Ascending aorta (tissue), 2 donors: ENCODE results near the gene SKIL. TPM values are rescaled to one million over a fixed set of nuclear protein-coding genes. Genes with fewer than 3 reads are reported as not detected.

ENCODE experiments used
- DNase-seq, 2 donors: peaks; one replicate each; pipeline ENCODE4 v3.0.0-alpha.2; 2019; ENCODE audit warnings: low spot score in 2 of 2
- H3K27ac ChIP-seq, 2 donors: fragments of 200-600 bp; sonication (generic); one replicate each; pipeline ENCODE4 v1.5.1; 2016 to 2017; ENCODE audit warnings: mild to moderate bottlenecking in 1 of 2
- H3K27me3 ChIP-seq: fragments of 200-600 bp; sonication (generic); one replicate; pipeline ENCODE4 v1.5.1; 2017
- H3K36me3 ChIP-seq, 2 donors: fragments of 200-600 bp; sonication (generic); one replicate each; pipeline ENCODE4 v1.5.1; 2016
- H3K4me1 ChIP-seq, 2 donors: fragments of 200-600 bp; sonication (generic); one replicate each; pipeline ENCODE4 v1.5.1; 2016 to 2017; ENCODE audit warnings: mild to moderate bottlenecking in 1 of 2
- H3K4me3 ChIP-seq, 2 donors: fragments of 200-600 bp; sonication (generic); one replicate each; pipeline ENCODE4 v1.5.1; 2016 to 2017; ENCODE audit warnings: mild to moderate bottlenecking in 1 of 2
- H3K9me3 ChIP-seq, 2 donors: fragments of 200-600 bp; sonication (generic); one replicate each; pipeline ENCODE4 v1.5.1; 2016
- intact Hi-C: fragments of 100-400 bp; cut with DNase I; formaldehyde crosslinking; loops from one replicate; pipeline ENCODE4 v1.15.1; 2023
- total RNA-seq: library from RNA; depleted of rRNA; stranded (reverse); fragments of >200 nt; gene quantifications from one replicate; pipeline ENCODE4 v1.1.0, GENCODE V29; 2016
- TF ChIP-seq, protein P1 (sequence below), 3 experiments: fragments of 200-600 bp in 2 of 3; fragments of 450-650 bp in 1 of 3; sonication (generic) in 2 of 3; IDR thresholded peaks; one replicate each; pipeline ENCODE4 v1.5.1; 2016 to 2019; ENCODE audit warnings: antibody characterized with exemption in 3 of 3, mild to moderate bottlenecking in 1 of 3, moderate library complexity in 1 of 3

SKIL gene
- total RNA-seq, 1 donor from 2014 or later, result 30.2 TPM

DNA sequence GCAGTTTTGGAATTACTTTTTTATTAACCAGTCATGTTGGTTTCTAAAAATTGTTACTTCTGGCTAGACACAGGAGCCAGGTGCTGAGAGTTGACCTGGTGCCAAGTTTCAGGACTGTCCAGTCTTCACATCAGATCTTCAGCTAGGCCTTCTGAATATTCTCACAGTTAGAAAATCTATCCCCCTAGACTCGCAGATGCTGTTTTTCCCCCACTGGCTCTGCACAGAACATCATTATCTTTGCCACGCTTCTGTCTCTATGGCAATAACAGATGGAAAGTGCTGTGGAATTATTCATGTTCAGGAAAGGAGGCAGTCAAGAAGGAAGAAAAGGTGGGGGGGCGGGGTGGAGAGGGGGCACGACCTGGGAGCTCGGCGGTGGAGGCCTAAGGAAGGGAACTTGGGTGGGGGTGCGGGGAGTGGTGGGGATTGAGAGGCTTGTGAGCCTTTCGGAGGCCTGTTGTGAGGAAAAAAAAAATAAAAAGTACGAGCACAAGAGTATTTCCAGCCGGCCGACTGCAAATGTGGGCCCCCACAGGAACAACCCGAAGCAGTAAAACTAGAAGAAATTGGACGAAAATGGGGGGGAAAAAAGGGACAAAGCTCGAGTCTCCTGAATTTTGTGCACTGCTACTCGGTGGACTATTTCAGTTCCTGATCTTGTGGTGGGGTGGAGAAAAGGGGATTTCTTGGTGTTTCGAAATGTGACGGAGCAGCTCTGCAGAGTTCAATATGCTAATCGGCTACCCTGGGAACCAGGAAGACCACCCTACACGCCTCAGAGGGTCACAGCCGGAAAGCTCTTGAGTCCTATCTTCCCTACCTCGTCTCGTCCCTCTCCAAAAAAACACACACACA lies 1.5 kb upstream of the SKIL start:
- peak overlapping the region; percentile 98 to 100 for H3K27ac ChIP-seq
- peak overlapping the region; percentile 91 to 98 for H3K4me3 ChIP-seq
- H3K9me3 ChIP-seq, result no peaks in the 10 kb centered on the region
- peak in 1 of 2 donors; percentile 72 for DNase-seq
- intact Hi-C loops, result loop anchor here (1.0 to 10.0 kb wide), 9 partner anchors 45 to 1031 kb away; partner anchors contain the start of genes EIF5A2, MYNN, RPL22L1 and SEC62
- no peaks in the 10 kb centered on the region for H3K27me3 ChIP-seq
- H3K4me1 ChIP-seq, result peaks cover 8 to 17% of the 10 kb centered on the region in 2 donors
- peaks cover 0 to 4% of the 10 kb centered on the region in 2 donors for H3K36me3 ChIP-seq
- TF ChIP-seq, protein P1, sequence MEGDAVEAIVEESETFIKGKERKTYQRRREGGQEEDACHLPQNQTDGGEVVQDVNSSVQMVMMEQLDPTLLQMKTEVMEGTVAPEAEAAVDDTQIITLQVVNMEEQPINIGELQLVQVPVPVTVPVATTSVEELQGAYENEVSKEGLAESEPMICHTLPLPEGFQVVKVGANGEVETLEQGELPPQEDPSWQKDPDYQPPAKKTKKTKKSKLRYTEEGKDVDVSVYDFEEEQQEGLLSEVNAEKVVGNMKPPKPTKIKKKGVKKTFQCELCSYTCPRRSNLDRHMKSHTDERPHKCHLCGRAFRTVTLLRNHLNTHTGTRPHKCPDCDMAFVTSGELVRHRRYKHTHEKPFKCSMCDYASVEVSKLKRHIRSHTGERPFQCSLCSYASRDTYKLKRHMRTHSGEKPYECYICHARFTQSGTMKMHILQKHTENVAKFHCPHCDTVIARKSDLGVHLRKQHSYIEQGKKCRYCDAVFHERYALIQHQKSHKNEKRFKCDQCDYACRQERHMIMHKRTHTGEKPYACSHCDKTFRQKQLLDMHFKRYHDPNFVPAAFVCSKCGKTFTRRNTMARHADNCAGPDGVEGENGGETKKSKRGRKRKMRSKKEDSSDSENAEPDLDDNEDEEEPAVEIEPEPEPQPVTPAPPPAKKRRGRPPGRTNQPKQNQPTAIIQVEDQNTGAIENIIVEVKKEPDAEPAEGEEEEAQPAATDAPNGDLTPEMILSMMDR (IDR thresholded peaks at IDR 0.05), result no peak

DNA sequence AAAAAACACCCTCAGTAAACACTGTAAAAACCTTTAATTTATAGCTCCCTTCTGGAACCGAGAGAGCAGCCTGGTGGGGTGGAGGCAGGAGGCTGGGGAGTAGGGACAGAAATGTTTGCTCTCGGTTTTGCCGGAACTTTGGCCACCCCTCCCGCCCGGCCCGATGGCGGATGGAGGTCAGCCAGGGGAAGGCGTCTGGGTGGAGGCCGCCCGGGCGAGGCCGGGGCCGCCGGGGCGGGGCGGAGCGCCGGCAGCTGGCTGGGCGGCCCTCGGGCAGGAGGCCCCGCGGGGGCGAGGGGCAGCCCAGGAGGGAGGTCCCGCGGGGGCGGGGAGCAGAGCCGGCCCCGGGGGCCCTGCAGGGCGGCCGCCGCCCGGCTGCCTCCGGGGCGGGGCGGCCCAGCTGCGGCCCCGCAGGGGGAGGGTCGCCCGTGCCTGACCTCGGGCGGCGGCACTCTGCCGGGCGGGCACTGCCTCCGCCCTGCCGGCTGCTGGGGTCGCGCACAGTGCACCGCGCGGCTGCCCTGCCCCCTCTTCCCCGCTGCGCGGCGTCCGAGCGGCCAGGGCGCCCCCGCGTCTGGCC lies 829 bp upstream of the SKIL start:
- peaks cover 10 to 21% of the 10 kb centered on the region in 2 donors for H3K4me1 ChIP-seq
- peak overlapping the region; percentile 98 to 100 for H3K27ac ChIP-seq
- no peaks in the 10 kb centered on the region for H3K27me3 ChIP-seq
- no peaks in the 10 kb centered on the region for H3K9me3 ChIP-seq
- H3K4me3 ChIP-seq, result peak overlapping the region; percentile 91 to 98
- intact Hi-C loops, result loop anchor here (1.0 to 10.0 kb wide), 10 partner anchors 46 to 1032 kb away; partner anchors contain the start of genes EIF5A2, MYNN, PHC3 and RPL22L1
- peaks cover 0 to 4% of the 10 kb centered on the region in 2 donors for H3K36me3 ChIP-seq
- TF ChIP-seq, protein P1 (IDR thresholded peaks at IDR 0.05), result peak in 1 of 3 experiments; percentile 16
- peak; percentile 31 to 93 for DNase-seq

DNA sequence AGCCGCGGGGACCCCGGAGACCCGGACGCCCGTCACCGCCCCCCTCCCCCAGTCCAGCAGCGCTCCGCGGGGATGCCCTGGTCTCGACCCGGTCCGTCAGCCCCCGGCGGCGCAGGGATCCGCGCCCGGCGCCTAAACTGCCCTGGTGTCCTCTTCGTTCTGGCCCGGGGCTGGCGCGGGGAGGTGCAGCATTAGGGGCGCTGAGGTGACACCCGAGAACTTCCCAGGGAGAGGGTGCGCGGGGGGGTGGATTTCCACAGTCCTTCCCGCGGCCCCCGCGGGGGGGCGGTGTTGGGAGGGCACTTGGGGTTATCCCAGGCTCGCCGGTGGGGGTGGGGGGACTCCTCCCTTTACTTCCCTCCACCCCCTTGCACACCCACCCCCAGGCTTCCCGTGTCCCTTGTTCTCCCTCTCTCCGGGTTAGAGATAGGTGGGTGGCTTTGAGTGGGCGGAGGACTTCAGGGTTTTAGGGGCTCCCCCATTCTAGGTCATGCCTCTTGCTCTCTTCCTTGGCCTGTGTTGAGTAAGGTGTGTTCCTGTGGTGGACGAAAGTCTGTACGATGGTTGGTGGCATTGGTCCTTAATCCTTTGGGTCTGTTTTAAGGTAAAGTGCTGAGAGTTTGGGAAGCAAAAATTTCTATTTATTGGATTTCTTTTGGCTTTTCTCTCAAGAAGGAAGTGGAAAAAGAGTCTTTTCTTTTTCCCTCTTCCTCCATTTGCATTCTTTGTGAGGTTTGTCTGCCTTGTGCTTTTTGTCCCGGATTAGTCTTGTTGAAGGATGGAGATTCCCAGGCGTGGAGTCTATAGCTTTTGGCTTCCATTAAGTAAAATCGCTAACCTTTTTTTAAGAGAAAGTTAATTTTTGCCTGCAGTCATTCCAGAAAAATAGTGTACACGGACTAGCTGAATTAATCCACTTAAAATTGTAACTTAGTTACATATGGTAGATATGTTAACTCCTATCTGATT lies 811 bp downstream of the SKIL start:
- H3K27ac ChIP-seq, result peak overlapping the region; percentile 98 to 100
- peaks cover 4% of the 10 kb centered on the region in 2 donors for H3K36me3 ChIP-seq
- no peaks in the 10 kb centered on the region for H3K9me3 ChIP-seq
- peak; percentile 52 to 93 for DNase-seq
- H3K27me3 ChIP-seq, result no peaks in the 10 kb centered on the region
- peaks cover 14 to 24% of the 10 kb centered on the region in 2 donors for H3K4me1 ChIP-seq
- intact Hi-C loops, result loop anchor here (1.0 to 10.0 kb wide), 4 partner anchors 136 to 1034 kb away; partner anchors contain the start of genes PRKCI and RPL22L1
- peak overlapping the region; percentile 91 to 98 for H3K4me3 ChIP-seq
- TF ChIP-seq, protein P1 (IDR thresholded peaks at IDR 0.05), result peak in 2 of 3 experiments; percentile 27 to 38

DNA sequence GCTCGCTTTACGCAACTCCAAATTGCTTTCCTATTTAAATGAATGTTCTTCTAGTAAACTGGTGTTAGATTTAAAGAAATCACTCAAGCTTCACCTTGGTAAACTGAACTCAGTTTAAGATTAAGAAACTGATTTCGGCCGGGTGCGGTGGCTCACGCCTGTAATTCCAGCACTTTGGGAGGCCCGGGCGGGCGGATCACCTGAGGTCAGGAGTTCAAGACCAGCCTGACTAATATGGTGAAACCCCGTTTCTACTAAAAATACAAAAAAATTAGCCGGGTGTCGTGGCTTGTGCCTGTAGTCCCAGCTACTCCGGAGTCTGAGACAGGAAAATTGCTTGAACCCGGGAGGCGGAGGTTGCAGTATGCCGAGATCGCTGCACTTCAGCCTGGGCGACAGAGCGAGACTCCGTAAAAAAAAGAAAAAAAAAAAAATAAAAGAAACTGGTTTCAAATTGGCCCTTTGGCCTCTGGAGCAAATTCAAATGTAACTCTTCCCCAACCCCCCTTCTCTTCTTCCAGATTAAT lies 1.7 kb downstream of the SKIL start:
- Histone ChIP-seq H3K27me3 (no peaks in the 10 kb centered on the region), H3K4me1 (peaks cover 16 to 24% of the 10 kb centered on the region in 2 donors), H3K4me3 (peak overlapping the region; percentile 91 to 98), H3K9me3 (no peaks in the 10 kb centered on the region), H3K36me3 (peaks cover 8 to 10% of the 10 kb centered on the region in 2 donors), H3K27ac (peak overlapping the region; percentile 98 to 100)
- TF ChIP-seq, protein P1 (IDR thresholded peaks at IDR 0.05), result no peak
- DNase-seq, result no peak
- intact Hi-C loops, result loop anchor here (5.0 to 10.0 kb wide), 3 partner anchors 513 to 1034 kb away; partner anchors contain the start of gene RPL22L1
